ENCODE measurements around the gene MICAL2.

GRCh38 chr11:12127206-12127898 lies 17.0 kb downstream of the MICAL2 start:
- TF ChIP-seq PREB (CRISPR knock-in tag; IDR thresholded peaks at IDR 0.05), result no peak
- TF ChIP-seq EP300 (IDR thresholded peaks at IDR 0.05; ENCODE audit: low read depth in 2 of 2, low read length in 2 of 2), result no peak
- no peak for TF ChIP-seq EP300 (CRISPR knock-in tag; IDR thresholded peaks at IDR 0.05; ENCODE audit: borderline replicate concordance)
- TF ChIP-seq, protein P1, sequence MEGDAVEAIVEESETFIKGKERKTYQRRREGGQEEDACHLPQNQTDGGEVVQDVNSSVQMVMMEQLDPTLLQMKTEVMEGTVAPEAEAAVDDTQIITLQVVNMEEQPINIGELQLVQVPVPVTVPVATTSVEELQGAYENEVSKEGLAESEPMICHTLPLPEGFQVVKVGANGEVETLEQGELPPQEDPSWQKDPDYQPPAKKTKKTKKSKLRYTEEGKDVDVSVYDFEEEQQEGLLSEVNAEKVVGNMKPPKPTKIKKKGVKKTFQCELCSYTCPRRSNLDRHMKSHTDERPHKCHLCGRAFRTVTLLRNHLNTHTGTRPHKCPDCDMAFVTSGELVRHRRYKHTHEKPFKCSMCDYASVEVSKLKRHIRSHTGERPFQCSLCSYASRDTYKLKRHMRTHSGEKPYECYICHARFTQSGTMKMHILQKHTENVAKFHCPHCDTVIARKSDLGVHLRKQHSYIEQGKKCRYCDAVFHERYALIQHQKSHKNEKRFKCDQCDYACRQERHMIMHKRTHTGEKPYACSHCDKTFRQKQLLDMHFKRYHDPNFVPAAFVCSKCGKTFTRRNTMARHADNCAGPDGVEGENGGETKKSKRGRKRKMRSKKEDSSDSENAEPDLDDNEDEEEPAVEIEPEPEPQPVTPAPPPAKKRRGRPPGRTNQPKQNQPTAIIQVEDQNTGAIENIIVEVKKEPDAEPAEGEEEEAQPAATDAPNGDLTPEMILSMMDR (CRISPR knock-in tag; IDR thresholded peaks at IDR 0.05), result no peak
- no peak for TF ChIP-seq ZBTB8A (CRISPR knock-in tag; IDR thresholded peaks at IDR 0.05; ENCODE audit: borderline replicate concordance, low read depth)
